Measurements from ENCODE around the gene ROBO2.

Gene ROBO2

GRCh38 chr3:77672016-77672415 lies 632.1 kb downstream of the ROBO2 start:
- H3K4me3 ChIP-seq (ENCODE audit: low read depth, low read length), result no peak overlapping the region
- TF ChIP-seq, protein P1, sequence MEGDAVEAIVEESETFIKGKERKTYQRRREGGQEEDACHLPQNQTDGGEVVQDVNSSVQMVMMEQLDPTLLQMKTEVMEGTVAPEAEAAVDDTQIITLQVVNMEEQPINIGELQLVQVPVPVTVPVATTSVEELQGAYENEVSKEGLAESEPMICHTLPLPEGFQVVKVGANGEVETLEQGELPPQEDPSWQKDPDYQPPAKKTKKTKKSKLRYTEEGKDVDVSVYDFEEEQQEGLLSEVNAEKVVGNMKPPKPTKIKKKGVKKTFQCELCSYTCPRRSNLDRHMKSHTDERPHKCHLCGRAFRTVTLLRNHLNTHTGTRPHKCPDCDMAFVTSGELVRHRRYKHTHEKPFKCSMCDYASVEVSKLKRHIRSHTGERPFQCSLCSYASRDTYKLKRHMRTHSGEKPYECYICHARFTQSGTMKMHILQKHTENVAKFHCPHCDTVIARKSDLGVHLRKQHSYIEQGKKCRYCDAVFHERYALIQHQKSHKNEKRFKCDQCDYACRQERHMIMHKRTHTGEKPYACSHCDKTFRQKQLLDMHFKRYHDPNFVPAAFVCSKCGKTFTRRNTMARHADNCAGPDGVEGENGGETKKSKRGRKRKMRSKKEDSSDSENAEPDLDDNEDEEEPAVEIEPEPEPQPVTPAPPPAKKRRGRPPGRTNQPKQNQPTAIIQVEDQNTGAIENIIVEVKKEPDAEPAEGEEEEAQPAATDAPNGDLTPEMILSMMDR (IDR thresholded peaks at IDR 0.05; ENCODE audit: borderline replicate concordance, insufficient read depth, low read depth, low read length), result no peak

- TF ChIP-seq, protein P1 (IDR thresholded peaks at IDR 0.05; ENCODE audit: borderline replicate concordance, insufficient read depth, low read depth, low read length), result no peak
- no peak overlapping the region for H3K4me3 ChIP-seq (ENCODE audit: low read depth, low read length)
These were observed 642.3 kb downstream of the ROBO2 start for GRCh38 chr3:77682162-77682561.

DNA sequence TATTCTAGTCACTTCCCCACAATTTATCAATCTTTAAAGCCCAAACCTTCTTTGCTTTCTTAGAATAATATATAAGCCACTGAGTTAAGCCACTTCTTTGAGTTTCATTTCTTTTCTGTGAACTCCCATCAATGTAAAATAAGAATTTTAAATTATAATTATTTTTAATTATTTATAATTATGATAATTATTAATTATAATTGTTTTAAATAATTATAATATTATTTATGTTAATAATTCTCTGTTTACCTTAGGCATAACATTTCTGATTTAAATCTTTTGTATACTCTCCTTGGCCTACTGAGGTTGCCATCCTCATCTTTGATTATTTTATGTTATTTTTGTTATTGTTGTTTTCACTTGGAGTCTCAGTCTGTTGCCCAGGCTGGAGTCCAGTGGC lies 644.2 kb downstream of the ROBO2 start:
- H3K4me3 ChIP-seq (ENCODE audit: low read depth, low read length), result no peak overlapping the region
- TF ChIP-seq, protein P1 (IDR thresholded peaks at IDR 0.05; ENCODE audit: borderline replicate concordance, insufficient read depth, low read depth, low read length), result no peak

DNA sequence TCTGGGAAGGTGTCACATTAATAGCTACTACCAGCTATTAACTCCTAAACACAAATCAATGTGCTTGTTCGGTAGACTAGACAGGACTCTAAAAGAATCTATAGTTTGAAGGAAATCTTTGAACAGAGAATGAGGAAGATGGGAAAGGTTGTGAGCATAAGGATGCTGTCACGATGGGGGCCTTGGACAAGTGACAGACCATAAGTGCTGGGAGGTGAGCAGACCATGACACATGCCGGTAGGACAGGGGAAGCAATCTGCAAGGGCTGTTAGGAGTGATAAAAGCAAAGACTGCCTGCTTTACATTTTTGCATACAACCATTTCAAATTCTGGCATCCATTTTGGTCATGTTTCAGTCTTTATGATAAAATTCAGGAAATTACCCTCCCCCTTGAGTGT lies 645.8 kb downstream of the ROBO2 start:
- TF ChIP-seq, protein P1 (IDR thresholded peaks at IDR 0.05; ENCODE audit: borderline replicate concordance, insufficient read depth, low read depth, low read length), result no peak
- H3K4me3 ChIP-seq (ENCODE audit: low read depth, low read length), result no peak overlapping the region

GRCh38 chr3:77686560-77686959 lies 646.7 kb downstream of the ROBO2 start:
- TF ChIP-seq, protein P1 (IDR thresholded peaks at IDR 0.05; ENCODE audit: borderline replicate concordance, insufficient read depth, low read depth, low read length), result no peak
- H3K4me3 ChIP-seq (ENCODE audit: low read depth, low read length), result no peak overlapping the region

GRCh38 chr3:77687545-77687944 lies 647.6 kb downstream of the ROBO2 start:
- H3K4me3 ChIP-seq (ENCODE audit: low read depth, low read length), result no peak overlapping the region

DNA sequence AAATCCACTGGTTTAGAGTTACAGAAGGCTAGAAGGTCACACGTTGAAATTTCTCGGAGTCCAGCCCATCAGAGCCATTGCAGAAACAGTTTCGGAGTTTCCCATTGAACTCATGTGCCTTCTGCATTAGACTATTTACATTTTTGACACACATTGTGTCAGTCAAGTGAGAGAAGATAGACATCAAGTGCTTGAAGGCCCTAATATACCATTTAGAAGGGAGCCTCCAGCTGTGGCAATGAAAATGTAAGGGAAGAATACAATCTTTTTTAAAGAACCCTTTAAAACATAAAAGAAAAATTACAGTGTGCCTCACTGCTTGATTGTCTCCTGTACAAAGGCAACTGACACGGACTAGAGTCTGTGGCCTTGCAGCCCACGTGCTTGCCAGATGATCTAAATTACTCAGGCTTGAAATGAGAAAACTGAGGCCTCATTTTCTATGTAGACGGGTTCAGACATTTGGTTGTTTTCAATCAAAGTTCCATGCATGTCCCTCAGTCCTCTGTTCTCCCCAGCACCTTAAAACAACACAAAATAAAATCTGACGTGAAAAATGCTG lies 650.5 kb downstream of the ROBO2 start:
- no peak overlapping the region for H3K4me3 ChIP-seq (ENCODE audit: low read depth, low read length)
- TF ChIP-seq, protein P1 (IDR thresholded peaks at IDR 0.05; ENCODE audit: borderline replicate concordance, insufficient read depth, low read depth, low read length), result no peak

More at GRCh38 chr3:77687545-77687944, 647.6 kb downstream of the ROBO2 start:
- TF ChIP-seq, protein P1 (IDR thresholded peaks at IDR 0.05; ENCODE audit: borderline replicate concordance, insufficient read depth, low read depth, low read length), result no peak

Measured in GM12875 (cell line).